ENCODE data around the gene CREM. TPM values are rescaled to one million over a fixed set of nuclear protein-coding genes. Genes with fewer than 3 reads are reported as not detected.

Gene CREM
- total RNA-seq, 1 donor, result 16.6 TPM

- DNase-seq (ENCODE audit: insufficient read length, low spot score, missing footprints), result no peak
- Histone ChIP-seq H3K4me1 (ENCODE audit: insufficient read depth, low read length) (peaks cover 13% of the 10 kb centered on the region), H3K4me2 (ENCODE audit: insufficient read depth, low read length) (no peak overlapping the region), H3K79me2 (ENCODE audit: insufficient read depth, low read length) (no peaks in the 10 kb centered on the region), H3K36me3 (ENCODE audit: insufficient read depth, low read length) (no peaks in the 10 kb centered on the region), H3K9me3 (ENCODE audit: low read depth, low read length) (no peaks in the 10 kb centered on the region), H3K27me3 (ENCODE audit: insufficient read depth, low read length) (no peaks in the 10 kb centered on the region), H2AFZ (ENCODE audit: low read length) (no peak overlapping the region), H4K20me1 (ENCODE audit: insufficient read depth, low read length) (no peaks in the 10 kb centered on the region), H3K27ac (ENCODE audit: low read depth, low read length) (peak overlapping the region; percentile 98), H3K4me3 (ENCODE audit: insufficient read depth, low read length) (no peak overlapping the region)
- TF ChIP-seq CTCF (IDR thresholded peaks at IDR 0.05; ENCODE audit: extremely low read depth, low read depth, low read length), result no peak
Observed at GRCh38 chr10:35194471-35194870, 67.8 kb downstream of the CREM start.

DNA sequence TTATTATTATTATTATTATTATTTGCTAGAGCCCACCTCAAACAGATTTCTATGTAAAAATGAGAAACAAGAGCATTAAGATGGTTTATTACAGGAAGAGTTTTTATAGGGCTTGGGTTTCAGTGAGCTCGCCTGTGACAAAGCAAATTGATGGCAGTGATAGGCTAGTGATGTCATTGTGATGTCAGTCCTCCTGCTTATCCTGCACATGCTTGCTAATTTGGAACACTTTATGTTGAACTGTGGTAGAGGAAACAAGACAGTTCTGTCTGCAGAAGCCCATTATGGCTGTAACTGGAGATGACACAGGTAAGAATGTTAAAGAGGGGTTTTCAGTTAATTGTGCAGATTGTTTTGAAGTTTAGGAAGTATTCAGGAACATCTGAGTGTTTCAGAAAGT, 68.3 kb downstream of the CREM start:
- TF ChIP-seq CTCF (IDR thresholded peaks at IDR 0.05; ENCODE audit: extremely low read depth, low read depth, low read length), result no peak
- DNase-seq (ENCODE audit: insufficient read length, low spot score, missing footprints), result no peak
- Histone ChIP-seq H3K36me3 (ENCODE audit: insufficient read depth, low read length) (no peaks in the 10 kb centered on the region), H3K27me3 (ENCODE audit: insufficient read depth, low read length) (no peaks in the 10 kb centered on the region), H3K4me3 (ENCODE audit: insufficient read depth, low read length) (peak overlapping the region; percentile 65), H3K27ac (ENCODE audit: low read depth, low read length) (peak overlapping the region; percentile 98), H2AFZ (ENCODE audit: low read length) (peak overlapping the region; percentile 92), H4K20me1 (ENCODE audit: insufficient read depth, low read length) (no peaks in the 10 kb centered on the region), H3K4me1 (ENCODE audit: insufficient read depth, low read length) (peaks cover 13% of the 10 kb centered on the region), H3K4me2 (ENCODE audit: insufficient read depth, low read length) (peak overlapping the region; percentile 88), H3K9me3 (ENCODE audit: low read depth, low read length) (no peaks in the 10 kb centered on the region), H3K79me2 (ENCODE audit: insufficient read depth, low read length) (no peaks in the 10 kb centered on the region)

- peak overlapping the region; percentile 98 for H3K27ac ChIP-seq (ENCODE audit: low read depth, low read length)
- H3K79me2 ChIP-seq (ENCODE audit: insufficient read depth, low read length), result no peaks in the 10 kb centered on the region
- no peaks in the 10 kb centered on the region for H3K27me3 ChIP-seq (ENCODE audit: insufficient read depth, low read length)
- peak overlapping the region; percentile 92 for H2AFZ ChIP-seq (ENCODE audit: low read length)
- no peaks in the 10 kb centered on the region for H3K36me3 ChIP-seq (ENCODE audit: insufficient read depth, low read length)
- peak; percentile 80 for DNase-seq (ENCODE audit: insufficient read length, low spot score, missing footprints)
- peak overlapping the region; percentile 88 for H3K4me2 ChIP-seq (ENCODE audit: insufficient read depth, low read length)
- no peaks in the 10 kb centered on the region for H4K20me1 ChIP-seq (ENCODE audit: insufficient read depth, low read length)
- H3K4me3 ChIP-seq (ENCODE audit: insufficient read depth, low read length), result peak overlapping the region; percentile 65
- no peaks in the 10 kb centered on the region for H3K9me3 ChIP-seq (ENCODE audit: low read depth, low read length)
- peak; percentile 86 for TF ChIP-seq CTCF (IDR thresholded peaks at IDR 0.05; ENCODE audit: extremely low read depth, low read depth, low read length)
- peaks cover 13% of the 10 kb centered on the region for H3K4me1 ChIP-seq (ENCODE audit: insufficient read depth, low read length)
Observed at GRCh38 chr10:35195361-35196306, 69.0 kb downstream of the CREM start.

DNA sequence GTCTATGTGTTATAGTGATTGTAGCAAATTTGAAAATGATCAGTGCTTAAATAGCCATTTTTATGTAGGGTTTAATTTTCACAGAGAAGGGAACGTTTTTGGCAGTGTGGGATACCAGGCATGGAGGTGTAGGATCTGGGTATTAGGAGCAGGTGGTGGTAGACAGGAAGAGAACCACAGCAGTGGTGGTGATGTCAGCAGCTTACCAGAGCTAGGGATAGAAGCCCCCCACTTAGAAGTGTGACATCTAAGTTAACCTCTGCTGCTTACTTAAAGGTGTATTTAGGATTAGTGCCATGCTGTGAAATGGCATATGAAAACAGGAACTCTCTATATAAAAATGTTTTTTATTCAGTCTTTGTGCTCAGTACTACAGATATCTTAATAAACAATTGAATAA, 73.8 kb downstream of the CREM start:
- Histone ChIP-seq H3K27ac (ENCODE audit: low read depth, low read length) (no peak overlapping the region), H3K79me2 (ENCODE audit: insufficient read depth, low read length) (no peaks in the 10 kb centered on the region), H3K36me3 (ENCODE audit: insufficient read depth, low read length) (no peaks in the 10 kb centered on the region), H3K4me3 (ENCODE audit: insufficient read depth, low read length) (no peak overlapping the region), H2AFZ (ENCODE audit: low read length) (no peak overlapping the region), H4K20me1 (ENCODE audit: insufficient read depth, low read length) (no peaks in the 10 kb centered on the region), H3K27me3 (ENCODE audit: insufficient read depth, low read length) (no peaks in the 10 kb centered on the region), H3K4me2 (ENCODE audit: insufficient read depth, low read length) (no peak overlapping the region), H3K9me3 (ENCODE audit: low read depth, low read length) (no peaks in the 10 kb centered on the region), H3K4me1 (ENCODE audit: insufficient read depth, low read length) (no peaks in the 10 kb centered on the region)
- no peak for DNase-seq (ENCODE audit: insufficient read length, low spot score, missing footprints)
- TF ChIP-seq CTCF (IDR thresholded peaks at IDR 0.05; ENCODE audit: extremely low read depth, low read depth, low read length), result no peak
